ENCODE data around the gene PLEKHO2. TPM values are rescaled to one million over a fixed set of nuclear protein-coding genes. Genes with fewer than 3 reads are reported as not detected.
A peak's percentile ranks its signal among the peaks of the same experiment; 100 is the strongest.

Gene PLEKHO2
- polyA plus RNA-seq, 1 of the 3 experiments (the other 2 are of a cell fraction) = 7.8 TPM

GRCh38 chr15:64854526-64854925 lies 12.8 kb downstream of the PLEKHO2 start:
- no peak for DNase-seq
- no peak overlapping the region for H3K4me2 ChIP-seq
- H3K27me3 ChIP-seq (ENCODE audit: insufficient read depth) = no peaks in the 10 kb centered on the region
- ChIA-PET POLR2A (interaction anchor here (1.4 to 2.3 kb wide), 2 partner anchors 12 to 28 kb away, joined by 4 to 7 read pairs; no protein-coding TSS in a partner anchor), CTCF (interaction anchor here (0.8 kb wide), 1 partner anchor 102 kb away, joined by 3 read pairs; no protein-coding TSS in a partner anchor)
- H3K9ac ChIP-seq = no peak overlapping the region
- H3K4me1 ChIP-seq (ENCODE audit: control insufficient read depth in 1 of 2, insufficient read depth in 2 of 2, low read depth in 1 of 2, low read length in 1 of 2) = peaks cover 39 to 43% of the 10 kb centered on the region in 2 experiments; a peak in 3 of 4 replicates
- no peak for TF ChIP-seq GABPA (IDR thresholded peaks at IDR 0.05; ENCODE audit: low read depth)
- TF ChIP-seq TCF12 (IDR thresholded peaks at IDR 0.05) = 0 out of 2 replicates have a peak, but pooled peaks have one; percentile 22
- WGBS (ENCODE audit: low lambda C conversion rate) = 90% methylated on average over 3 of the region's 3 CpGs
- H3K36me3 ChIP-seq (replicated peaks in 1 of 2; ENCODE audit: control insufficient read depth in 1 of 2, insufficient read depth in 2 of 2, low read length in 1 of 2) = peaks cover 0 to 5% of the 10 kb centered on the region in 2 experiments
- H3F3A ChIP-seq (replicated peaks; ENCODE audit: insufficient read depth) = peaks cover 7% of the 10 kb centered on the region
- H3K27ac ChIP-seq (ENCODE audit: low read depth in 2 of 2, low read length in 1 of 2) = peak overlapping the region in 1 of 2 experiments; percentile 76; a peak in 3 of 4 replicates
- no peak overlapping the region for H3K4me3 ChIP-seq (ENCODE audit: low read depth in 2 of 2, low read length in 1 of 2)
- H3K9me2 ChIP-seq = no peaks in the 10 kb centered on the region
- no peaks in the 10 kb centered on the region for H4K20me1 ChIP-seq (ENCODE audit: insufficient read depth)
- no peak overlapping the region for H2AFZ ChIP-seq (ENCODE audit: low read depth)
- H3K9me3 ChIP-seq = no peaks in the 10 kb centered on the region
- peaks cover 25% of the 10 kb centered on the region for H3K79me2 ChIP-seq (ENCODE audit: insufficient read depth)

- Histone ChIP-seq H3K27ac (ENCODE audit: low read depth in 2 of 2, low read length in 1 of 2) (peak overlapping the region; percentile 4 to 88; a peak in 1 of 4 replicates), H3K79me2 (ENCODE audit: insufficient read depth) (peaks cover 27% of the 10 kb centered on the region), H3K9me2 (no peaks in the 10 kb centered on the region), H3F3A (replicated peaks; ENCODE audit: insufficient read depth) (peaks cover 7% of the 10 kb centered on the region), H3K9me3 (no peaks in the 10 kb centered on the region), H3K4me1 (ENCODE audit: control insufficient read depth in 1 of 2, insufficient read depth in 2 of 2, low read depth in 1 of 2, low read length in 1 of 2) (peaks cover 37 to 43% of the 10 kb centered on the region in 2 experiments; a peak in 3 of 4 replicates), H2AFZ (ENCODE audit: low read depth) (no peak overlapping the region), H3K9ac (no peak overlapping the region), H3K4me2 (no peak overlapping the region), H3K27me3 (ENCODE audit: insufficient read depth) (no peaks in the 10 kb centered on the region), H3K36me3 (replicated peaks in 1 of 2; ENCODE audit: control insufficient read depth in 1 of 2, insufficient read depth in 2 of 2, low read length in 1 of 2) (peaks cover 0 to 7% of the 10 kb centered on the region in 2 experiments), H4K20me1 (ENCODE audit: insufficient read depth) (no peaks in the 10 kb centered on the region), H3K4me3 (ENCODE audit: low read depth in 2 of 2, low read length in 1 of 2) (no peak overlapping the region)
- no peak for DNase-seq
- ChIA-PET POLR2A (interaction anchor here (2.3 kb wide), 1 partner anchor 12 kb away, joined by 7 read pairs; no protein-coding TSS in a partner anchor), CTCF (interaction anchor here (0.8 to 1.8 kb wide), 2 partner anchors 33 to 101 kb away, joined by 3 read pairs; no protein-coding TSS in a partner anchor)
- WGBS (ENCODE audit: low lambda C conversion rate) = 97% methylated on average over 4 of the region's 7 CpGs
- TF ChIP-seq MAX (IDR thresholded peaks at IDR 0.05; ENCODE audit: low read depth) = 0 out of 2 replicates have a peak, but pooled peaks have one; percentile 26
- TF ChIP-seq TAF1 (IDR thresholded peaks at IDR 0.05; ENCODE audit: borderline replicate concordance, low read depth, low read length) = no peak
These were observed 13.7 kb downstream of the PLEKHO2 start for GRCh38 chr15:64855205-64855975.

GRCh38 chr15:64856429-64857145 lies 14.9 kb downstream of the PLEKHO2 start:
- Histone ChIP-seq H3K9ac (peak overlapping the region; percentile 35), H3K4me3 (ENCODE audit: low read depth in 2 of 2, low read length in 1 of 2) (no peak overlapping the region), H4K20me1 (ENCODE audit: insufficient read depth) (no peaks in the 10 kb centered on the region), H3K27ac (ENCODE audit: low read depth in 2 of 2, low read length in 1 of 2) (peak overlapping the region; percentile 74 to 88), H3K36me3 (replicated peaks in 1 of 2; ENCODE audit: control insufficient read depth in 1 of 2, insufficient read depth in 2 of 2, low read length in 1 of 2) (peaks cover 0 to 15% of the 10 kb centered on the region in 2 experiments), H3K4me1 (ENCODE audit: control insufficient read depth in 1 of 2, insufficient read depth in 2 of 2, low read depth in 1 of 2, low read length in 1 of 2) (peaks cover 27 to 43% of the 10 kb centered on the region in 2 experiments; a peak in 3 of 4 replicates), H3K79me2 (ENCODE audit: insufficient read depth) (peaks cover 27% of the 10 kb centered on the region), H3K9me3 (no peaks in the 10 kb centered on the region), H2AFZ (ENCODE audit: low read depth) (peak overlapping the region; percentile 4; the same call in 1 of the 2 replicates), H3K27me3 (ENCODE audit: insufficient read depth) (no peaks in the 10 kb centered on the region), H3K4me2 (peak overlapping the region; percentile 54), H3F3A (replicated peaks; ENCODE audit: insufficient read depth) (no peaks in the 10 kb centered on the region), H3K9me2 (no peaks in the 10 kb centered on the region)
- WGBS (ENCODE audit: low lambda C conversion rate) = 45% methylated on average over 5 of the region's 5 CpGs
- ChIA-PET POLR2A (interaction anchor here (1.4 kb wide), 1 partner anchor 16 kb away, joined by 5 read pairs; no protein-coding TSS in a partner anchor), CTCF (interaction anchor here (0.8 to 1.8 kb wide), 4 partner anchors 13 to 125 kb away, joined by 3 to 4 read pairs (median 4); no protein-coding TSS in a partner anchor)
- TF ChIP-seq NFIC (IDR thresholded peaks at IDR 0.05; ENCODE audit: borderline replicate concordance) = peak; percentile 26
- no peak for TF ChIP-seq SMC3 (IDR thresholded peaks at IDR 0.05; ENCODE audit: low read depth, low read length)
- TF ChIP-seq RAD21 (IDR thresholded peaks at IDR 0.05; ENCODE audit: low read length) = 0 out of 2 replicates have a peak, but pooled peaks have one; percentile 4
- peak; percentile 87 for TF ChIP-seq USF1 (IDR thresholded peaks at IDR 0.05; ENCODE audit: borderline replicate concordance, low read depth)
- no peak for TF ChIP-seq RCOR1 (IDR thresholded peaks at IDR 0.05; ENCODE audit: low read length)
- no peak for TF ChIP-seq GATA2 (CRISPR knock-in tag; IDR thresholded peaks at IDR 0.05)
- peak; percentile 28; the same call in 1 of the 2 replicates for TF ChIP-seq USF2 (IDR thresholded peaks at IDR 0.05; ENCODE audit: borderline replicate concordance, low read depth, low read length)
- DNase-seq = peak; percentile 80
